ENCODE measurements around the gene OMA1. TPM values are rescaled to one million over a fixed set of nuclear protein-coding genes. Genes with fewer than 3 reads are reported as not detected.
A peak's percentile ranks its signal among the peaks of the same experiment; 100 is the strongest.

Gene OMA1
- total and polyA plus RNA-seq, 7 experiments from 2014 or later, result 22.7 to 72.5 (median 46.5) TPM

DNA sequence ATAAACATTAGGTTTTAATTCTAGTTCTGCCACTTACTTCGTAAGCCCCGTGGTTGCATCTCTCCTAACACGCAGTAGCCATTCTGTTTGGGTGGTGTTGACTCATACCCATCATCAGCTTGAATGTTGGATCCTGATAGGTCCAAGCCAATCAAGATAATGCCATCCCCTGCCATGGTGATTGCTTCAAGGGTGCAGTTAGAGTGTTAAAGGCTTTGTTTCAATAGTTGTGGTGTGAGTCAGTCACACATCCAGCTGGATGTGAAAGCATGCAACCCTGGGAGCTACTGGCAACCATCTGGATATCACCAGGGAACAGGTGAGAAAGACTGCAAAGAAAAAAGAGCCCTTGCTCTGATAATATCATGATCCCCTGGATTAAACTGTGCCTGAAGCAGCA lies 69.1 kb downstream of the OMA1 start:
- peaks cover 0 to 3% (median 0%) of the 10 kb centered on the region in 11 donors for H3K9me3 Mint-ChIP-seq
- Histone ChIP-seq H3K27me3 (ENCODE audit: control insufficient read depth in 2 of 2, insufficient read depth in 2 of 2, low read length in 2 of 2) (no peaks in the 10 kb centered on the region), H3K9me3 (ENCODE audit: control insufficient read depth in 2 of 3, low read length in 3 of 3) (no peaks in the 10 kb centered on the region), H3K4me1 (ENCODE audit: control insufficient read depth in 2 of 2, insufficient read depth in 2 of 2, low read length in 2 of 2) (no peaks in the 10 kb centered on the region), H3K4me3 (ENCODE audit: low read length) (no peak overlapping the region), H3K27ac (ENCODE audit: low read depth, low read length) (no peak overlapping the region), H3K36me3 (ENCODE audit: control insufficient read depth in 2 of 3, insufficient read depth in 3 of 3, low read length in 3 of 3) (peaks cover 0 to 10% (median 5%) of the 10 kb centered on the region in 3 experiments)
- H3K27me3 Mint-ChIP-seq, result no peaks in the 10 kb centered on the region
- DNase-seq (no peak), ATAC-seq (no peak)
- intact Hi-C loops (cut with micrococcal nuclease), result no loop called here
- H3K27ac Mint-ChIP-seq, result peak overlapping the region in 1 of 9 donors; percentile 74
- peaks cover 0 to 22% (median 11%) of the 10 kb centered on the region in 7 donors for H3K4me1 Mint-ChIP-seq
- ChIA-PET CTCF (no interaction called here), POLR2A (interaction anchor here (0.8 kb wide), 1 partner anchor 9 kb away, joined by 3 read pairs; no protein-coding TSS in a partner anchor)
- no peak overlapping the region for H3K4me3 Mint-ChIP-seq
- peaks cover 13 to 65% (median 33%) of the 10 kb centered on the region in 5 donors for H3K36me3 Mint-ChIP-seq

DNA sequence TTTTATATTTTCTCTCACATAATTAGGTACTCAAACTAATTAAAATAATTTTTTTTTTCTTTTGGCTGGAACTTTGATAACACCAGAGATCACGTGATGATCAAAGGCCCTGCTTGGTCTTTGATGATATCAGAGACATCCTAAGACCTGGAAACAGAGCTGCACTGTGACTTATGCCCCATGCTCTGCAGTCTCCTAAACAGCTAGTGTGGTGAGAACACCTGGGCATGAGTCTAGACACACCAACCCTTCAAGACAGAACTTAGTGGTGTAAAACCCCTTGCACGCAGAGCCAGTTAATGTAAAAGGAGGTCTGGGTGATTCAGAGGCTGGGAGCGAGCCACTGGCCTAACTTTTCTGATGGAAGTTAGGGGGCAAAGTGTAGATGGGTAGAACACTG lies 70.3 kb downstream of the OMA1 start:
- Mint-ChIP-seq H3K4me3 (no peak overlapping the region), H3K36me3 (peaks cover 7 to 60% (median 23%) of the 10 kb centered on the region in 5 donors), H3K27ac (peak overlapping the region in 3 of 9 donors; percentile 43 to 59 (median 59)), H3K4me1 (peaks cover 0 to 22% (median 11%) of the 10 kb centered on the region in 7 donors), H3K27me3 (no peaks in the 10 kb centered on the region), H3K9me3 (peaks cover 0 to 3% (median 0%) of the 10 kb centered on the region in 11 donors)
- POLR2A ChIA-PET, result no interaction called here
- no peak for DNase-seq
- H3K27me3 ChIP-seq (ENCODE audit: control insufficient read depth in 2 of 2, insufficient read depth in 2 of 2, low read length in 2 of 2), result no peaks in the 10 kb centered on the region
- H3K36me3 ChIP-seq (ENCODE audit: control insufficient read depth in 2 of 3, insufficient read depth in 3 of 3, low read length in 3 of 3), result peaks cover 0 to 5% (median 5%) of the 10 kb centered on the region in 3 experiments
- CTCF ChIA-PET, result interaction anchor here (0.7 kb wide), 1 partner anchor 131 kb away, joined by 3 read pairs; no protein-coding TSS in a partner anchor
- ATAC-seq, result no peak
- H3K4me1 ChIP-seq (ENCODE audit: control insufficient read depth in 2 of 2, insufficient read depth in 2 of 2, low read length in 2 of 2), result no peaks in the 10 kb centered on the region
- H3K4me3 ChIP-seq (ENCODE audit: low read length), result no peak overlapping the region
- intact Hi-C loops (cut with micrococcal nuclease), result no loop called here
- H3K27ac ChIP-seq (ENCODE audit: low read depth, low read length), result no peak overlapping the region
- H3K9me3 ChIP-seq (ENCODE audit: control insufficient read depth in 2 of 3, low read length in 3 of 3), result no peaks in the 10 kb centered on the region

DNA sequence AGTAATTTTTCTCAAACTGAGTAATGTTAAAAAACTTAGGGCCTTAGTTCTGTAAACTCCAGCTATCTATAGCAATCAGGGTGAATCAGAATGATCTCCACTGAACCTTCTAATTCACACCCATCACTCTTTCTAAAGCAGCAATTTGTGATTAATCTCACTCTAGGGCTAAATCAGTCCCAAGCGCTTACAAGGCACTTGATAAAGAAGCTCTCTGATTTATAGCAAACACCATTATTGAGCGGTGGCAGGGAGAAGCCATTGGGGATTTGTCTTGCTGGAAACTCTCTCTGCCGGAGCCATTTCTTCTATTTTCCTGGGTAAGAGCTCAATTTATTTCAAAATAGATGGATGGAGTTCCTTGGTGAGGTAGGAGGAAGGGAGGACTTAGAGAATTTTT lies 77.0 kb downstream of the OMA1 start:
- Histone ChIP-seq H3K4me3 (ENCODE audit: low read length) (no peak overlapping the region), H3K27me3 (ENCODE audit: control insufficient read depth in 2 of 2, insufficient read depth in 2 of 2, low read length in 2 of 2) (no peaks in the 10 kb centered on the region), H3K9me3 (ENCODE audit: control insufficient read depth in 2 of 3, low read length in 3 of 3) (no peaks in the 10 kb centered on the region), H3K4me1 (ENCODE audit: control insufficient read depth in 2 of 2, insufficient read depth in 2 of 2, low read length in 2 of 2) (no peaks in the 10 kb centered on the region), H3K27ac (ENCODE audit: low read depth, low read length) (no peak overlapping the region), H3K36me3 (ENCODE audit: control insufficient read depth in 2 of 3, insufficient read depth in 3 of 3, low read length in 3 of 3) (peaks cover 0 to 5% (median 0%) of the 10 kb centered on the region in 3 experiments)
- Mint-ChIP-seq H3K36me3 (peaks cover 0 to 55% (median 9%) of the 10 kb centered on the region in 5 donors), H3K4me1 (no peaks in the 10 kb centered on the region), H3K27me3 (no peaks in the 10 kb centered on the region), H3K27ac (no peak overlapping the region), H3K9me3 (peaks cover 0 to 3% (median 0%) of the 10 kb centered on the region in 11 donors), H3K4me3 (no peak overlapping the region)
- no peak for ATAC-seq
- POLR2A ChIA-PET, result no interaction called here
- DNase-seq, result no peak
- CTCF ChIA-PET, result no interaction called here
- intact Hi-C loops (cut with micrococcal nuclease), result no loop called here

DNA sequence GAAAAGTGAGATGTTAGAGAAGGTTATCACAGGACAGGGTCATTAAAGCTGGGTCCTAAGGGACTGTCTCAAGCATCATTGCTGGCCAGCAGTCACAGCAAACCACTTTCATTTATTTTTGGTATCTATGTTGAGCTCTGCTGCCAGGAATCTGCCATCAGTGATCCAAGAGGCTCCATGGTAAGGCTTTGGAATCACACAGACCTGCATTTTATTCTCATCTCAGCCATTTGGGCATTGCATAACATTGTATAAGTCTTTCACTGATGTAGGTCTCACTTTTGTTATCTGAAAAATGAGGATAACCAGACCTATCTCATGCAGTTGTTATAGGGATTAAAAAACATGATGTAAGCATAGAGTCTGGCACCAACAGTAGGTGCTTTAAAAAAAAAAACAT lies 77.5 kb downstream of the OMA1 start:
- POLR2A ChIA-PET, result interaction anchor here (0.6 kb wide), 1 partner anchor 8 kb away, joined by 3 read pairs; no protein-coding TSS in a partner anchor
- peaks cover 0 to 3% (median 0%) of the 10 kb centered on the region in 11 donors for H3K9me3 Mint-ChIP-seq
- no peaks in the 10 kb centered on the region for H3K4me1 Mint-ChIP-seq

DNA sequence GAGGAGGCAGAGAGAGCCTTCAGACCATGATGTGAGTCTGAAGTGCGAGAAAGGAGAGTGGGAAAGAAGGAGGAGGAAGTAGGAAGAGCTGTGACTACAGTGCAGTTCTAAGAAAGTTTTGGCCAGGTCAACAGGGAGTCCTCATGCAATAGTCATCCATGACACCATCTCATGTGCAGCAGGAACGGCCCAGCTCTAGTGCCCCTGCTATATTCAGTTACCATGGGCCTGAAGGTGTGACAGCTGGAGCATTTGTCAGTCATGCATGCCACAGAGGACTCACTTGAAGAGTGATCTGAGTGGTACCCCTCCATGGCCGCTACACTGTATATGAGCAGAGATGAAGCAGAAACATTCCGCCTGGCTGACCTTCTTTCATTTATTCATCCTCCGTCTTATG lies 77.9 kb downstream of the OMA1 start:
- CTCF ChIA-PET, result no interaction called here
- peaks cover 0 to 3% (median 0%) of the 10 kb centered on the region in 11 donors for H3K9me3 Mint-ChIP-seq

More for the DNA sequence above, 77.5 kb downstream of the OMA1 start:
- Mint-ChIP-seq H3K27me3 (no peaks in the 10 kb centered on the region), H3K36me3 (peaks cover 0 to 55% (median 9%) of the 10 kb centered on the region in 5 donors), H3K27ac (no peak overlapping the region), H3K4me3 (no peak overlapping the region)
- H3K4me1 ChIP-seq (ENCODE audit: control insufficient read depth in 2 of 2, insufficient read depth in 2 of 2, low read length in 2 of 2), result no peaks in the 10 kb centered on the region
- ATAC-seq, result no peak
- no peaks in the 10 kb centered on the region for H3K27me3 ChIP-seq (ENCODE audit: control insufficient read depth in 2 of 2, insufficient read depth in 2 of 2, low read length in 2 of 2)
- DNase-seq, result no peak
- intact Hi-C loops (cut with micrococcal nuclease), result no loop called here
- peaks cover 0 to 5% (median 0%) of the 10 kb centered on the region in 3 experiments for H3K36me3 ChIP-seq (ENCODE audit: control insufficient read depth in 2 of 3, insufficient read depth in 3 of 3, low read length in 3 of 3)
- CTCF ChIA-PET, result no interaction called here
- H3K4me3 ChIP-seq (ENCODE audit: low read length), result no peak overlapping the region
- H3K27ac ChIP-seq (ENCODE audit: low read depth, low read length), result no peak overlapping the region
- H3K9me3 ChIP-seq (ENCODE audit: control insufficient read depth in 2 of 3, low read length in 3 of 3), result no peaks in the 10 kb centered on the region

DNA sequence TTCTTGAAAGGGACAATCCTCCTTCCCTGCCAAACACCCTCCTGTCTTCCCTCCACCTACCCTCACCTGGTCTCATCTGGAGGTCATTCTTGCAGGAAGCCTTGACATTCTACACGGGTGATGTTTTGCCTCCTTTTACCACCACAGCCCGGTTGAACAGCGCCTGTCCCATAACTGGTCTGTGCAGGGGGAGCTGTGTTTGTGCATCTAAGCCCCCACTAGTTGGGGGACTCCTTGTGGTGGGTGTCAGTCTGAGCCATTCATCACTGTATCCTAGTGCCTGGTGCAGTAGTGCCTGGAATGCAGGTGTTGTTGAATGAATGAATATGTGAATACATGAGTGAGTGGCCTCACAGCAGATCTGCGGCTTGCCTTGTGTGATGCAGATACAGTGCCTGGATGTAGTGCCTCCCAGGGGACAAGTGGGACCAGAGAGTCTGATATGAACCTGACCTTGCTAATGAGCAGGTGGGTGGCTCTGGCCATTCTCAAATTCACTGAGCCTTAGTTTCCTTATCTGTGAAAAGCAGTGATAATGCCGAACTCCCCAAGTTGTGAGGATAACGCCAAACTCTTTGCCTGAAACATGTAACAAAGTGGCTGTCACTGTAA lies 79.8 kb downstream of the OMA1 start:
- no peak for ATAC-seq
- intact Hi-C loops (cut with micrococcal nuclease), result no loop called here
- ChIA-PET POLR2A (no interaction called here), CTCF (no interaction called here)
- no peak overlapping the region for H3K27ac ChIP-seq (ENCODE audit: low read depth, low read length)
- no peaks in the 10 kb centered on the region for H3K27me3 ChIP-seq (ENCODE audit: control insufficient read depth in 2 of 2, insufficient read depth in 2 of 2, low read length in 2 of 2)
- H3K27ac Mint-ChIP-seq, result peak overlapping the region in 2 of 9 donors; percentile 34 to 62
- no peak overlapping the region for H3K4me3 Mint-ChIP-seq
- no peak overlapping the region for H3K4me3 ChIP-seq (ENCODE audit: low read length)
- H3K9me3 ChIP-seq (ENCODE audit: control insufficient read depth in 2 of 3, low read length in 3 of 3), result no peaks in the 10 kb centered on the region
- peaks cover 0 to 5% (median 0%) of the 10 kb centered on the region in 3 experiments for H3K36me3 ChIP-seq (ENCODE audit: control insufficient read depth in 2 of 3, insufficient read depth in 3 of 3, low read length in 3 of 3)
- no peaks in the 10 kb centered on the region for H3K27me3 Mint-ChIP-seq
- peaks cover 0 to 62% (median 9%) of the 10 kb centered on the region in 5 donors for H3K36me3 Mint-ChIP-seq
- DNase-seq, result no peak
- H3K9me3 Mint-ChIP-seq, result peaks cover 0 to 3% (median 0%) of the 10 kb centered on the region in 11 donors
- H3K4me1 ChIP-seq (ENCODE audit: control insufficient read depth in 2 of 2, insufficient read depth in 2 of 2, low read length in 2 of 2), result no peaks in the 10 kb centered on the region
- H3K4me1 Mint-ChIP-seq, result no peaks in the 10 kb centered on the region

More for the DNA sequence above, 77.9 kb downstream of the OMA1 start:
- Histone ChIP-seq H3K4me3 (ENCODE audit: low read length) (no peak overlapping the region), H3K27ac (ENCODE audit: low read depth, low read length) (no peak overlapping the region), H3K9me3 (ENCODE audit: control insufficient read depth in 2 of 3, low read length in 3 of 3) (no peaks in the 10 kb centered on the region), H3K27me3 (ENCODE audit: control insufficient read depth in 2 of 2, insufficient read depth in 2 of 2, low read length in 2 of 2) (no peaks in the 10 kb centered on the region), H3K36me3 (ENCODE audit: control insufficient read depth in 2 of 3, insufficient read depth in 3 of 3, low read length in 3 of 3) (peaks cover 0 to 5% (median 0%) of the 10 kb centered on the region in 3 experiments), H3K4me1 (ENCODE audit: control insufficient read depth in 2 of 2, insufficient read depth in 2 of 2, low read length in 2 of 2) (no peaks in the 10 kb centered on the region)
- Mint-ChIP-seq H3K4me3 (no peak overlapping the region), H3K36me3 (peaks cover 0 to 56% (median 9%) of the 10 kb centered on the region in 5 donors), H3K27me3 (no peaks in the 10 kb centered on the region), H3K4me1 (no peaks in the 10 kb centered on the region), H3K27ac (peak overlapping the region in 1 of 9 donors; percentile 5)
- intact Hi-C loops (cut with micrococcal nuclease), result no loop called here
- DNase-seq, result no peak
- no peak for ATAC-seq
- POLR2A ChIA-PET, result interaction anchor here (0.6 kb wide), 1 partner anchor 8 kb away, joined by 3 read pairs; no protein-coding TSS in a partner anchor

Data from naive thymus-derived CD4-positive, alpha-beta T cell (primary cell).